OCI-LY3 (cell line): Measurements from ENCODE around the gene RRAGD.

Experiments used
- EZH2phosphoT487 ChIP-seq: fragments of 200-600 bp; shearing (Covaris generic); IDR thresholded peaks from 2 replicates; pipeline ENCODE4 v1.6.1; 2018; ENCODE audit warnings: antibody characterized with exemption, mixed run types, low read depth
- TF ChIP-seq, protein P1 (sequence below): fragments of 200-600, 300-600 bp; sonication (generic); IDR thresholded peaks from 2 replicates; pipeline ENCODE4 v1.5.1; 2014; ENCODE audit warnings: antibody characterized with exemption, low read length, low read depth

DNA sequence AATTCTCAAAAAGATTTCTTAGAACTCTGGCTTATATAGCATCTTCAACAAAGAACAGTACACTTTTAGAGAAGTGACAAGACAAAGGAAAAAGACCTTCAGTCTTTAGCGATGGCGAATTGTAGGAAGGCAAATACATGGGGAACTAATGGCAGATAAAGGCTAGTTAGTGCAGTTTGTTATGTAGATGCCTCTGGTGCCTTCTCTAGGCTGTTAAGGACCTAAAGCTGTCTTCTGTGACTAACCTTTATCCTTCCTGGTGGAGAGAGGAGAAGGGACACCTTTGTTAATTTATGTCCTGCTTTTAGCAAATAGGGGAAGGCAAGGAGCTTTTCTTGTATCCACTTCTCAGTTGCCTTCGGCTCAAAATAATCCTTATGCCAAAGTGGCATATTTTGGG lies 28.1 kb upstream of the RRAGD start:
- TF ChIP-seq, protein P1, sequence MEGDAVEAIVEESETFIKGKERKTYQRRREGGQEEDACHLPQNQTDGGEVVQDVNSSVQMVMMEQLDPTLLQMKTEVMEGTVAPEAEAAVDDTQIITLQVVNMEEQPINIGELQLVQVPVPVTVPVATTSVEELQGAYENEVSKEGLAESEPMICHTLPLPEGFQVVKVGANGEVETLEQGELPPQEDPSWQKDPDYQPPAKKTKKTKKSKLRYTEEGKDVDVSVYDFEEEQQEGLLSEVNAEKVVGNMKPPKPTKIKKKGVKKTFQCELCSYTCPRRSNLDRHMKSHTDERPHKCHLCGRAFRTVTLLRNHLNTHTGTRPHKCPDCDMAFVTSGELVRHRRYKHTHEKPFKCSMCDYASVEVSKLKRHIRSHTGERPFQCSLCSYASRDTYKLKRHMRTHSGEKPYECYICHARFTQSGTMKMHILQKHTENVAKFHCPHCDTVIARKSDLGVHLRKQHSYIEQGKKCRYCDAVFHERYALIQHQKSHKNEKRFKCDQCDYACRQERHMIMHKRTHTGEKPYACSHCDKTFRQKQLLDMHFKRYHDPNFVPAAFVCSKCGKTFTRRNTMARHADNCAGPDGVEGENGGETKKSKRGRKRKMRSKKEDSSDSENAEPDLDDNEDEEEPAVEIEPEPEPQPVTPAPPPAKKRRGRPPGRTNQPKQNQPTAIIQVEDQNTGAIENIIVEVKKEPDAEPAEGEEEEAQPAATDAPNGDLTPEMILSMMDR, result no peak
- no peak for TF ChIP-seq EZH2phosphoT487
